Stimulated activated CD8-positive, alpha-beta memory T cell treated with anti-CD3 and anti-CD28 coated beads, Interleukin-4, amount 100 ng/mL, for 48 hours (primary cell): ENCODE data around the gene SYT6.

Experiments used
- DNase-seq: peaks from one replicate; pipeline ENCODE4 v3.0.0-alpha.2; 2020

SYT6 gene

DNA sequence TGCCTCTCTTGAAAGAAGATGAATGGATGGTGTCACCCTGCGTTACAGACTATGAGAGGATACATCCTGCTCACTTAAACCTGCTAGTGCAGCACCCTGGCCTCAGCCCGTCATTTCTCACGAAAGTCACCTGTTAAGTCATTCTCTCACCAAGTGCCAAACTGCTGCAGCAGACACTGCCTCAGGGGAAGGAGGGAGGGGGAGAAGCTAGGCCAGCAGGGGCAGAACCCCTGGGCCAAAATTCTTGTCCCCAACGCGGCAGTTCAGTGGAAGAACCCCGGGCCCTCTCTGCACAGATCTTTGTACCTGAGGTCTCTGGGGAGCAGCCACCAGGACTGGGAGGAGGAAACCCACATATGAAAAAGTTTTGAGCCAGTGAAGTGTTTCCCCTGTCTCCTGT is 37.6 kb downstream of the SYT6 start:
- no peak for DNase-seq

DNA sequence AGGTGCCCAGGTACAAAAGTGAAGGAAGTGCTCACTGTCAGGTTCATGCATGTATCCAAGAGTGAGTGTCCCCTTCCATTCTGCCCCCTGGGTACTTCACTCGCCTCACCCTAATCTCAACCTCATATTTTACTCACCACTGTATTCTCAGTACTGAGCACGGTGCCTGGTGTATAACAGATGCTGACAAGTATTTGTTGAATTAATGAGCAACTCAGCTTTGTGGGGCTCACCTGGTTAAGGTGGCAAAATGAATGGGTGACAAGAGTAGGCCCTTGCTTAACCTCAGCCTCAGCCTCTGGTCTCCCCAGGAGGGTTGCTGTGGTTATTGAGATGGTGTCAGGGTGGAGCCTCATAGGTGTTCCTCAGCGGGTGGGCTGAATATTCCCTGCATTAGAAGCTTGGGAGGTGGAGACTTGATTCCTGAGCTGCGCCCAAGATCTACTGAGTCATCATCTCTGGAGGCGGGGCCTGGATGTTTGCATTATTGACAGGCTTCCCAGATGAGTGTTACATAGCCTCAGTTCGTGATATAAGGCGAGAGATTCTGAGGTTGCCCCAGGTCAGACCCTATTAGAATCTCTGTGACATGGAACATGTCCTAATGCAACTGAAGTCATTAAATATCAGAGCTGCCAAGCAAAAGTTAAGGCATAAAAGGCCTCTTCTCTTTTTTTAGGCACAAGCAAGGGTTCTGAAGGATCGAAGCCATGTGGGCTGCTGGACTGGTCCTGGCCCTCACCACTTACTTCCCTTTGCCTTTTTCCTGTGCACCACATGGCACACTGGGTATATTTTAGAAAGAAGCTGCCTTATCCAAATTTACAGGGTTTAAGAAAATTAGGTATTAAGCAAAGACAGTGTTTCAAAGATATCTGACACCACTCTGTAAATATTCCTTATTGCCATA is 39.2 kb downstream of the SYT6 start:
- DNase-seq = no peak

DNA sequence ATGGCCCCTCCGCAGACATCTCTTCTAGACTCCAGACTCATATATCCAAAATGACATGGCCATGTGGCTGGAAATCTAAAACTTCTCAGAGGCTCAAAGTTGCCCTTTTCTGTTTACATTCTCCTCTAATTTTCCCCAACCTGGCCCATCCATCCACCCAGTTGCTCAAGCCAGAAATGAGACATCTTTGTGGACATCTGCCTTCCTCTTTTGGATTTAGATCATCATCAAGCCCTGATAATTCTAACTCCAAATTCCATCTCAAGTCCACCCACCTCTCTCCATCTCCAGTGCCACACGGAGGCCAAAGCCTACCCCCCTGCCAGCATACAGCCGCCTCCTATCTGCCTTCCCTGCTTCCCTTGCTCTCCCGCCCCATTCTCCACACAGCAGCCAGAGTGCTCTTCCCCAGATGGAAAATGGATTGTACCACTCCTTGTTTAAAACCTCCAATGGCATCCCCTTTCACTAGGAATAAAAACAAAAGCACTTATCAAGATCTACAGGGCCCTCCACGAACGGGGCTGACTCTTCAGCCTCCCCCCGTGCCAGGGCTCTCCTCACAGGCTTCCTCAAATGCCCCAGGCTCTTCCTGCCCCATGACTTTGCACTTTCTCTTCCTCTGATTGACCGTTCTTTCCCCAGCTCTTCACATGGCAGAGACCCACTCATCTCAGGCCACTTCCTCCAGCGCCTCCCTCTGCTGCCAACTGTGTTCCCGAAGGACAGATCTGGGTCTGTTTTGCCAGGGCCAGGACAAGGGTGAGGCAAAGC is 40.1 kb downstream of the SYT6 start:
- DNase-seq = no peak

DNA sequence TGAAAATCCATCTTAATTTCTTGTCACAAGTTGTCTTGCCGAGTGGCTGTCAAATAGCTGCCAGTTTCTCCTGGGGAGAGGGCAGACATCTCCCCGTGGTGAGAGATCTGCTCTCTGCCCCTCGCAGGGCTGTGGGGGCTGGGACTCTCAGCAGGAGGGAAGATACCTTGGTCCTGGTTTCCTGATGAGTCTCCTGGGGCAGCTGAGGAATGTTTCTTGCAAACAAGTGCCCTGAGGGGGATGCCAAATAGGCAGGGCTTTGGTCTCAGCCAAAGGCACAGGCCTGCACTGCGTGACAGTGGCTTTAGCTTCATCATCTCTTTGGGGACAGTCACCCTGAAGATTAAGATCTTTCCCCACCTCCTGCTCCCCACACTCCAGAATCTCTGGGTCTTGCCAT is 40.9 kb downstream of the SYT6 start:
- DNase-seq = no peak

DNA sequence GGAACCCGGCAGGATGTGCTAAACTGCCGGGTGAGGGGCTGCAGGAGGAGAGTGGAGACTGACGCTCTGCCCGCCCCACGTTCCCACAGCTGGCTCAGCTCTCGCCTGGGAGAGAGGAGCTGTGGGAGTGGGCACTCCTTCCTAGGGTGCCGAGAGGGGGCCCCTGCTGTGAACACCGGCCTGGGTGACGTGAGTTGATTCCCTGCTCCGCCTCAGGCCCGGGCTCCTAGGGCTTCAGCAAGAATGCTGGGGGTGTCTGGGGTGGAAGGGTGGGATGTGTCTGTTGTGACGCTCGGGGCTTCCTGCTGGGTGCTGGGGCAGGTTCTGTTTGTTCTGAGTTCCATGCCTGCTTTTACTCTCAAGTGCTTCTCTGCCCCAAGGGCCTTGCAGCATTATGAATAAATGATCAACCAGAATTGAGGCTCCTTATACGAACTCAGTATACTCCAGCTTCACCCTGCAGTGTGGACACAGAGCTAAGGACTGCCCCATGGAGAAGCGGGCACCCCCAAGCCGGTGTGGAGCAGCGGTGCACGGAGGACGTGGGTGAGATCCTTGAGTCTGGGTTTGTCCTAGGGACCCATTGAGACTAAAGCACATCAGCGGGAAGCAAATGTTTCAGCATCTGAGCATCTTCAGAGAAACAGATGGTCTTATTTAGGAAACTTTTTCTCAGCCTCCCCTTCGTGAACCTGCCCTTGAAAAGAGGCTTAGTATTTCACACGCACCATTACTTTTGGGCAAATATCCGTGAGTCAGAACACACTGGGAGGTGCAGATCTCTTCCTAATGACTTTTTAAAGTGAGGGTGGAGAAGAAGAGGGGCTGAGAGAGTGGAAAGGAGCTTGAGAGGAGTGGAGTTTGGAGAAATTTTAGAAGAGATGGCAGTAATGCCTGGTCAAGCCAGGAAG is 41.7 kb downstream of the SYT6 start:
- no peak for DNase-seq

DNA sequence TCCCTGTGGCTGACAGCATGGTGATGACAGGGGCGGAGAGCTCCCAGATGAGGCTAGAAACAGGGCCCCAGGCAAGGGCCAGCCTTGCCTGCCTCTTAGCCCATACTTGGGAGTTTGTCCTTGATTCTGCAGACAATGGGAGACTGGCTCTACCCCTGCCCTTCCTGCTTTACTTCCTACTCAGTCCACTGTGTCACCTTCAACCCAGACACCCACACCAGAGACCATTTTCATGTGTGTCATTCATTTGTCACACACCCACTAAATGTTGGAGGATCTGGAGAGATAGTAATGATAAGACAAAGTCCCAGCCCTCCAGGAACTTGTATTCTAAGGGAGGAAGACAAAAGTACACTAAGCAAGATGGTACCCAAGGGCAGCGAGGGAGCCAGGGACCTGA is 43.7 kb downstream of the SYT6 start:
- DNase-seq = no peak

DNA sequence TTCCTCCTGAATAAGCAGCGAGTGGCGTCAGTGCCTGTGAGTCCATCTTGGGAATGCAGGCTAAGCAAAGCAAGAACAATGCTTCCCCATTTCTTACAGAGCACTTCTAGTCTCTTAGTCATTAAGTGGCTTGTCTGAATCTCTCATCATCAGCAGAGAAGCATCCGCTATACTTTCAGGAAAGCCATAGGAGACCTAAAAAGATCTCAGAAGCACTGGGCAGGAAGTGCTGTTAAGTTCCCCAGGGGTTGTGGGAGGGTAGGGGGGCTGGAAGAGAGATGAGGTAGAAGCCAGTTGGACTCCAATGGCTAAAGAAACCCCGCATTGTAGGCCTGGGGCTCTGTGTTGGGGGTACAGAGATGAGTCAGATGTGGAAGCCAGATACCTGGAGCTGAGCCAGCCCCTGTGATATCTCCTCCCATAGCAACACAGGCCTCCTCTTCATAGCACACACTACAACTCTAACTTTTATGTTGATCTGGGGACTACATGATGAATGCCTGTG is 44.9 kb downstream of the SYT6 start:
- no peak for DNase-seq

DNA sequence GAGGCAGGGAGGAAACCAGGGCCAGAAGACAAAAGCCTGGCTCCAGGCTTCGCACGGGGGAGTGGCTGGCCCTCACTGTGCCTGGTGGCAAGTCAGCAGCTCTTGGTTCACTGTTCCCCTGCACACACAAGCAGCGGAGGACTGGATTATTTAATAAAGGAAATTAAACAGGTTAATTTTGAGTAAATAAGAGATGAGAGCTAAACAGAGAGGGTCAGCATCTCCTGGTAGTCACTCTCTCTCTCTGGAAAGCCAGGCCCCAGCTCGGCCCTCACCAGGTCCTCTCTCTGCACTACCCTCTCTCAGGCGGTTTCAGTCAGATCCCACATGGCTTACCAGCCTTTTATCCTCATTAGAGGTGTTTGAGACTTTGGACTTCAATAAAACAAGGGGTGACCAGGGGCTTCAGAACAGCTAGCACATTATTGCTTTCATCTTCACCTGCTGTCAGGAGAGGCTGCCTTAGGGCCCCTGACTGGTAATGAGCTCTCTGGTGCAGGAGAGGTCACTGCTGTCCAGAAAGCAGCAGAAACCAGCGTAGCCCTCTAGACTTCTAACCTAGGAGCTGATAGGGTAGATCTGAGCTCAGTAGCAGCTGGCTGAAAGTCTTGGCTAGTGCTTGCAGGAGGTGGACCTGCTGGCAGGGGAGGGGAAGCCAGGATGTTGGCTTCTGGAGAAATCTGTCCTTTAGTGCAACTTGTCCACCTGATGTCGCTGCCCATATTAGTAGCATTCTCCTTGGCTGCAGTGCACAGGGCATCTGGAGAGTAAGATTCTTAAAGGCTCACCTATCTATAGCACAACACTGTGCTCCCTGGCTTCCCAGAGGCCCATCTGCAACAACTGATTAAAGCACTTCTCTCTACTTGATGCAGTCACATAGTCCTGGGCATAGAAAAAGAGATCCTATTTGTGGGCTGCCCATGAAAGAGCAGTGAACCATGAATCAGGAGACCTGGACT is 45.9 kb downstream of the SYT6 start:
- no peak for DNase-seq

DNA sequence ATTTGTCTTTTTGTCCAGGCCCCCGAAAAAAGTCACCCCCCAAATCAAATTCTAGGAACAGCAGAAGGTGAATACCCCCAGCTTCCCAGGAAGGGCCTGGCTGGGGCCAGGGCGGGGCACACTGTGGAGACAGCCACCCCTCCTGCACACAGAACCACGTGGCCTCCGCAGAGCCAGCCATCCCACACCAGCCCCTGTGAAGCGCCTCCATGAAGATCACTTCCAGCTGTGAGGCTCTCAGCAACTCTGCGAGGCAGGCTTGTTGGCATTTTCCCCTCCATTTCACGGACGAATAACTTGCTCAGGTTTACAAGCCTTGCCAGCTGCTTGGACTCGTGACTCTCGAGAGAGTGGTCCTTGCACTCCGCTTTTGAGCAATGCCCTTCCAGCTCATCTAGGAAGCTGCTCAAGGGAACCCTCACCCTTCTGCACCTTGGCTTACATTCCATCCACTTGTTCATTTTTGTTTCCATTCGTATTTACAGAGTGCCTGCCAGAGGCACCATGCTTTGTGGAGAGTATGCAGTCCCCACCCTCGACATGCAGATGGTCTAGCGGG is 48.2 kb downstream of the SYT6 start:
- DNase-seq = no peak

DNA sequence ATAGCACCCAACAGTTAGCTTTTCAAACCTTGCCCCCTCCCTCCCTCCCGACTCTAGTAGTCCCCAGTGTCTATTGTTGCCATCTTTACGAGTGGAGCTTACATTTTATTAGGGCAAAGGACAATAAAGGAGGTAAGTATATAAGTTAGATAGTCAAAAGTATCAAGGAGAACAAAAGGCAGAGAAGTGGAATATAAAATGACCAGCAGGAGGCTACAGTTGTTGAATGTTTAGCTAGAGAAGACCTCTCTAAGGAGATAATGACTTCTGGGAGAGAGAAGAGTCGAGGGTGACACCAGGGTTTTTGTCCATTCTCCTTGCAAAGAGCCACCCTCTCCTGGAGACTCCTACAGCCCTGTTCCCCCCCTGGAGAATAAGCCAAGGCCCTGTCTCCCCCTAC is 48.7 kb downstream of the SYT6 start:
- DNase-seq = no peak

DNA sequence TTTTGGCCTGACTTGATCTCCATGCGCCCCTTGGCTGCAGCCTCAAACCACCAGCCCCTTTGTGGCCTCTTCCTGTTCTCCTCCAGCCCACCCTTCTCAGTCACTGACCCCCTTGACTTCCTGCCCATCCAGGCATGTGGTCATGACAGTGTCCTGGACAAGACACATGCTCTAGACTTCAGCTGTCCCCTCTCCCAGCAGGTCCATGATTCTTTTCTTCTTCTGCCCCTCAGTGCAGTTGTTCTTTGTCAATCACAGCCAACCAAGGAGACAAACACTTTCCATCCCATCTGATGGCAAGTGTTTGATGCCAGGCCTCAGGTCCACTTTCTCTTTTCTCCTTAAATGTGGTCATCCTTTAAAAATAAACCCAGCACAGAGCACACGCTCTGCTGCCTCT is 49.7 kb downstream of the SYT6 start:
- DNase-seq = no peak

DNA sequence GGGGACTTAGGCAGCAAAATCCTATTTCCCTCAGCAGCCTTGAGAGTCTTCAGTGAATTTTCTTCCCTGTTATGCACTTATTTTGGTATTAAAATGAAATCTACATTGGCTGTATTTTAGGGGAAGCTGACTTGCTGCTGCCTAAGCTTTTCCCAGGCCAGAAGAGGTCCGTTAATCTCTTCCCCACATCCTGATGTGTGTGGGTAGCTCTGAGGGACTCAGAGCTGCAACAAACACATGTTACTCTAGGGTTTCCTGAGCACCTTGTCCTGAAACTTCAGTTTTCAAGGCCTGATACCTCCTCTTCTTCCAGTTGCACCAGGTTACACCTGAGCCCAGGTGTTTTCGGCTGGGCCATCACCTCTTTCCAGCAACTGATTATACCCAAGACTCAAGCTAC is 51.5 kb downstream of the SYT6 start:
- no peak for DNase-seq

DNA sequence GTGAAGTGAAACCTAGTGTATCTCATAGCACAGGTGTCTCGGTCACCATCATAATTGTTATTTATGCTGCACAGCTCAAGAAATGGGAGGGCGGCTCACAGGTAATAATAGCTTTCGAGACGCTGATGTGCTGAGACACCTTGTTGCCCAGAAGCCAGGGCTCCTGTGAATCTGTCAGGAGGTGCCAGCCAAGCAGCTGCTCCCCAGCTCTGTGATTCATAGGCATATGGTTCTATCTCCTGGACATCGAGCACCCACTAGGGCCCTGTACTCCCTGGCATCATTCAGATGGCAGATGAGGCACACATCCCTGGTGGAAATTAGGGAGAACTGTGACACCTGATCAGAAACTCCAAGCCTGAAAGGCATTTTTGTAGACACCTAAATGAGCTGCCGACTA is 53.5 kb downstream of the SYT6 start:
- no peak for DNase-seq

DNA sequence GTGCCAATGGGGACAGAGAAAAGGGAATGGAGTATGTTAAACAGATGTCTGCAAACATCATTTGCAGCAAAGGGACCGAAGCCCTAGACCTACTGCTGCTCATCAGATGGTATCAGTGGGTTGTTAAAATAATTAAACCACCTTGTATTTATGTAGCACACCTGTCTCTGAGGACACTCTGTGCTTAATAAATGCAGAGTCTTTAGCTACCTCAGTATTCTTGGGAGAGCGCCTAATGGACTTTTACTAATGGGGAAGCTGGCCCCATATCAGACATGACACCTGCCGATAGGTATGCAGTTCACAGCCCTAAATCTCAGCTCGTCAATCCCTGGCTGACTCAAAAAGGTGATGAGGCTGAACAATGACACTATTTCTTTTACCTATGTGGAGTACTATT is 54.4 kb downstream of the SYT6 start:
- no peak for DNase-seq

DNA sequence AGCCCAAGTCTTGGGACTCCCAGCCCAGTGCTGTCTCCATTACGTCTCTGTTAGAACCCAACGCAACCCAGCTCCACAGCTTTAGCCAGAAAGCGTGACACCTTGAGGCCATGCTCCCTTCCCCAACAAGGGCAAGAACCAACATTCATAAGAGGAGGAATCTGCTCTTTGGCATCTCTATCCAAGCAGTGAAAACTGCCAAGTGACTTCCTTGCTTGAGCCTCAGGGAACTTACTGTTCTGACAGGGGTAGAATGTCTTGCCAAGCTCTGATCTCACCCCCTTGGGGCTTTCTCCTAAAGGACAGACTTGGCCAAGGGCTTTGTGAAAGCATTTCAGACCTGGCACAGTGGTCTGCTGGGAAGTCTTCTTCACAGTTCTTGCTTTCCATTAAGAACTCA is 56.6 kb downstream of the SYT6 start:
- DNase-seq = no peak

DNA sequence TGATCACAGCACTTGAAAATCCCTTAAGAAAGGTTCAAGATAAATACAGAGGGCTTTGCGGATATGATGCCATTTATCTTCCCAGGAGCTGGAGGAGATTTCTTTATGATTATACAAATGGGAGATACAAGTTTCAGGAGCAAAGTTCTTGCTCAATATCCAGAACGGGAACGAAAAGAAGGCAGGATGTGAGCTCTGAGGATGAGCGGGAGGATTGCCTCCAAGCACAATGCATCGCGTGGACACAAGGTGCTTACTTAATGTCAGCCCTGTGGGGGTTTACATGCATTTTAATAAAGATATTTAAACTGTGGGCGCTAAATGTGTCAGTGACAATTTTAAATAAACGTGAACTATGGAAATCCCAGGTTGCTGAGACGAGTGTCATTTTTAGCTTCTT is 59.0 kb downstream of the SYT6 start:
- no peak for DNase-seq

DNA sequence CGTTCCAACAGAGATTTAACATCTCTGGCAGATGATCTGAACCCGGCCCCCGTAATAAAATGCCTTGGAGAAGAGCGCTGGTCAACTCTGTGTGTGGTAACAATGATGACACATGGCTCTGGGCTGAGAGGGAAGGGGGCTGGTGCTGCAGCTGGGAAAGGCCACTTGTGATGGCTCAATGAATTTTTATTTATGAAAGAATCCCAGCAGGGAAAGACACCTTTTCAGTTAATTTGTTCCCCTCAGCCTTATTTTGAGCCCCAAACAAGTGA is 59.4 kb downstream of the SYT6 start:
- DNase-seq = no peak

DNA sequence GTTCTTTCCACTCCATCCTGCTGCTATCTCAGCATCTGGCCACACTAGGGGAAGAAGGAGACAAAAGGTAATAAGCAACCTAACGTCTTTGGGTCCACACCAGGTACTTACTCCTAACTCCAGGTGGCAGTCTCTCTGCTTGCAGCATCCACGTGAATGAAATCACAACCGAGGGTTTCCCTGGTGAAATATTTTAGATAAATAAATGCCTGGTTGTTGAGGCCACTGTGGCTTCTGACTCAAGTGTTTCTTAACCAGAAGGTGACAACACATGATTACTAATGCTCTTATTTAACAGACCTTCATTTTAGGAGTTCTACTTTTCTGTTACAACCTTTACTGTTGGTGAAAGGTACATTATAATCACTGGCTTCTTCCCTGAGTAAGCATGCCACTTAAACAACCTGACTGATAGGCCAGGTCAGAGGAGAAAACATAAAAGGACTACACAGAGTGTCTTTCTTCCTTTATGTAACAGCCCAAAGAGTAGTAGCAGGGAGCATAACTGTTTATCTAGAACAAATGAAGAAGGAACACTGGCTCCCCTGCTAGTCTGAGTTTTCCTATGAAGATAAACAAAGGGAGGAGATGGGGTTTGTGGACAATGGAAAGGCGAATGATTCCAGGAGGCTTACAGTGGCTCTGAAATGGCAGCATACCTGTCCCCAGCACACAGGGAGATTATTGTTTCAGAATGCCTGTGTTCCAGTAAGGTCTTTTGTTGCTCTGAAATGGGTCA is 59.9 kb downstream of the SYT6 start:
- no peak for DNase-seq

DNA sequence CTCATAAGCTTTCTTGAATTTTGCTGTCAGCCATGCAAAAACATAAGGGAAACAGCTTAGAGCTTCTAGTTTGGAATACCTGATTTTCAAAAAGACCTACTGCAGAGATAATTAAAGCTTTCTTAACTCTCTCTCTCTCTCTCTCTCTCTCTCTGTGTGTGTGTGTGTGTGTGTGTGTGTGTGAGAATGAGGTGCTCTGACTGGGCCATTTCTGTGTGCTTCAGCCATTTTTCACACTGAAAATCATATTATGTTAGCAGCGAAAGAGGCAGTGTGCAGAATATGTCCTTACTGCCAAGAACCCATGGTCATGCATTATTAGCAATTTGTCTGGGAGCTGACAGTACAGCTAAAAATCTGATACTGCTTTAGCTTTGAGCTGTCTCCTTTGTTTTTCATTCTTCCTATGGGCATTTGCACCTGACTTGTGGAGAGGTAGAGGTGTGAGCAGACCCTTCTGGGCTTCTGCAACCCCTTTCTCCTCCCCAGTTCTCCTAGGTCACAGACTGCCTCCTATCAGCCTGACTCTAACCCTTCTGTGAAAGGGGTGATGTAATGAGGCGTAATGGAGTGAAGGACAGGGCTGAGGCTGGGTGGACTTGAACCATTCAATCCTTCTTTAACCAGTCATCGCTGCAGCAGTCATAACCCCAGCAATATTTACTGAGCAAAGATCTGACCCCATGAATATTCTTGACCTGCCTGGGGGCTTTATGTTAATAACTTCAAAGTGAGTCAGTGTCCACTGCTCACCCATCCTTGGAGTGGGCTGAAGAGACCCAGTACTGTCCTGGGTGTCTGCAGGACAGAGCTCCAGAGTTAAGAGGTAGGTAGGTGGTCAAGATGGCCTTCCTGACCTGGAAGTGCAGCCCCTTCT is 61.2 kb downstream of the SYT6 start:
- no peak for DNase-seq

DNA sequence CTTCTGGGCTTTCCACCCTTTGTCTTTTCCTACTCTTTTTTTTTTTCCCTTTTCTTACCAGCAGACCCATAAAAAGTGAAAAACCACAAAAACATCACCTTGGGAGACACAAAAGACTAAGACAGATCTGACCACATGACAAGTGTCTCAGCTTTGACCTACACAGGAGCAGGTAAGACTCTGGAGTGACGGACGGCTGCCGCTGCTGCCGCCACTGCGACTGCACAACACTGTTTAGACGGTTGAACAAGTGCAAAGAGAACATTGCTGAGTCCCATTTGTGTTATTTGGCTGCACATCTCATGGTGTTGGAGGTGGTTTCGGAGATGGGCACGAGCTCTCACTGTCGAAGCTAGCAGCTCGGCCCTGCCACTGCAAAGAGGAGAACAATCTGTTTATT is 62.0 kb downstream of the SYT6 start:
- DNase-seq = no peak
